PC-3 (cell line): Measurements from ENCODE around the gene CFP. TPM values are rescaled to one million over a fixed set of nuclear protein-coding genes. Genes with fewer than 3 reads are reported as not detected.

Experiments
- ATAC-seq: fragments of 200-7000 bp; cut with Tn5 transposase; 2 replicates; pipeline ENCODE4 v1.9.1; 2020; ENCODE audit warnings: mild to moderate bottlenecking, moderate library complexity
- BruUV-seq: library from RNA; stranded (reverse); fragments of 400-500 nt; replicated peaks from 2 replicates; lab custom pipeline; 2021; lab: Mats Ljungman, UMichigan
- CTCF ChIA-PET: fragments of 300-600 bp; sonication (Branson Sonifier 250); formaldehyde crosslinking; loops from one replicate; lab custom pipeline; 2022; ENCODE audit warnings: antibody characterized with exemption; lab: Charles Lee
- POLR2A ChIA-PET: fragments of 300-600 bp; sonication (Branson Sonifier 250); formaldehyde crosslinking; loops from one replicate; lab custom pipeline; 2022; ENCODE audit warnings: antibody characterized with exemption; ENCODE audit not compliant: unreplicated experiment; lab: Charles Lee
- DNase-seq: peaks from one replicate; pipeline ENCODE4 v3.0.0-alpha.2; 2015
- H2AFZ ChIP-seq: fragments of 300-600 bp; sonication (generic); 2 replicates; pipeline ENCODE4 v1.6.0; 2016; ENCODE audit warnings: antibody characterized with exemption, low read length
- H3F3A ChIP-seq: fragments of 300-600 bp; sonication (generic); one replicate; pipeline ENCODE4 v1.6.0; 2017; ENCODE audit warnings: antibody characterized with exemption, low read length, control low read depth, mild to moderate bottlenecking; ENCODE audit not compliant: unreplicated experiment
- H3K27ac ChIP-seq: fragments of 300-600 bp; sonication (generic); 2 replicates; pipeline ENCODE4 v1.5.1; 2016; ENCODE audit warnings: mild to moderate bottlenecking, low read length
- H3K27me3 ChIP-seq: fragments of 300-600 bp; sonication (generic); 2 replicates; pipeline ENCODE4 v1.6.1; 2016; ENCODE audit warnings: low read length, mixed read lengths
- H3K36me3 ChIP-seq: fragments of 300-600 bp; sonication (generic); 2 replicates; pipeline ENCODE4 v1.6.1; 2016; ENCODE audit warnings: low read depth, mixed run types, low read length, mixed read lengths
- H3K4me1 ChIP-seq: fragments of 300-600 bp; sonication (generic); 2 replicates; pipeline ENCODE4 v1.5.1; 2016; ENCODE audit warnings: low read length; ENCODE audit not compliant: insufficient read depth
- H3K4me2 ChIP-seq: fragments of 300-600 bp; sonication (generic); 2 replicates; pipeline ENCODE4 v1.6.0; 2016; ENCODE audit warnings: low read length
- H3K4me3 ChIP-seq: fragments of 300-600 bp; sonication (generic); 2 replicates; pipeline ENCODE4 v1.5.1; 2016; ENCODE audit warnings: mild to moderate bottlenecking, low read length, mixed read lengths
- H3K79me2 ChIP-seq: fragments of 300-600 bp; sonication (generic); 2 replicates; pipeline ENCODE4 v1.6.1; 2017; ENCODE audit warnings: low read length, mixed read lengths
- H3K9ac ChIP-seq: fragments of 300-600 bp; sonication (generic); 2 replicates; pipeline ENCODE4 v1.6.0; 2016; ENCODE audit warnings: mild to moderate bottlenecking, low read length
- H3K9me2 ChIP-seq: fragments of 300-600 bp; sonication (generic); replicated peaks from 2 replicates; pipeline ENCODE4 v1.6.1; 2016; ENCODE audit warnings: mixed run types, low read length, mixed read lengths
- H3K9me3 ChIP-seq: fragments of 300-600 bp; sonication (generic); 2 replicates; pipeline ENCODE4 v1.6.1; 2016; ENCODE audit warnings: low read length, mixed read lengths
- H4K20me1 ChIP-seq: fragments of 300-600 bp; sonication (generic); 2 replicates; pipeline ENCODE4 v1.6.1; 2016; ENCODE audit warnings: low read length, mixed read lengths
- EZH2 ChIP-seq: fragments of 300-600 bp; sonication (generic); IDR thresholded peaks from one replicate; pipeline ENCODE4 v1.6.1; 2017; ENCODE audit warnings: antibody characterized with exemption, mild to moderate bottlenecking, low read length; ENCODE audit not compliant: unreplicated experiment
- EZH2phosphoT487 ChIP-seq: fragments of 300-600 bp; sonication (generic); IDR thresholded peaks from 2 replicates; pipeline ENCODE4 v1.6.1; 2018; ENCODE audit warnings: mild to moderate bottlenecking, antibody characterized with exemption, low read length, borderline replicate concordance
- intact Hi-C: fragments of 100-400 bp; cut with micrococcal nuclease; formaldehyde crosslinking; loops from 2 replicates; pipeline ENCODE4 v1.9.0; 2023
- total RNA-seq: library from RNA; depleted of rRNA; stranded (reverse); fragments of >200 nt; gene quantifications from 2 replicates; pipeline ENCODE4 v1.2.3, GENCODE V29; 2014
- TF ChIP-seq, protein P1 (sequence below): fragments of 300-600 bp; sonication (generic); conservative IDR thresholded peaks from 2 replicates; pipeline ENCODE4 v1.5.1; 2017; ENCODE audit warnings: antibody characterized with exemption, low read depth, mild to moderate bottlenecking, low read length

Gene CFP
- total RNA-seq, 1 experiment from 2014 or later: 1.9 TPM

DNA sequence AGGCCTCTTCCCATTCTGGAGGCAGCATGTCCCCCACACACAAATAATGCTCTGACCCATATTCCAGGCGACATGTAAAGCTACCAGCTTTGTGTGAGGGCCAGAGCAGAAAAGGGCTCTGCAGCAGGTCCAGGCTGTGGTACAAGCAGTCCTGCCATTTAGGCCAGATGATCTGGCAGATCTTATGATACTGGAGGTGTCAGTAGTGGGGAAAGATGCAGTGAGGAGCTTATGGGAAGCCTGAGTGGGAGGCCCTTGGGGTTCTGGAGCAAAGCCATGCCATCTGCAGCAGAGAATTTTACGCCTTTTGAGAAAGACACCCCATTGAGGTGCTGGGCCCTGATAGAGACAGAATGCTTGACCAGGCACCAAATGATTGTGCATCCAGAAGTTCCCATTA is 17.8 kb downstream of the CFP start:
- no TSS peak for BruUV-seq
- Histone ChIP-seq H3K4me2 (no peak overlapping the region), H3K4me1 (no peaks in the 10 kb centered on the region), H4K20me1 (no peaks in the 10 kb centered on the region), H3K4me3 (no peak overlapping the region), H3K9me3 (no peaks in the 10 kb centered on the region), H3F3A (no peaks in the 10 kb centered on the region), H3K79me2 (no peaks in the 10 kb centered on the region), H3K27ac (no peak overlapping the region), H3K9me2 (no peaks in the 10 kb centered on the region), H3K36me3 (no peaks in the 10 kb centered on the region), H2AFZ (no peak overlapping the region), H3K27me3 (no peaks in the 10 kb centered on the region), H3K9ac (no peak overlapping the region)
- ATAC-seq (no peak), DNase-seq (no peak)
- TF ChIP-seq, protein P1, sequence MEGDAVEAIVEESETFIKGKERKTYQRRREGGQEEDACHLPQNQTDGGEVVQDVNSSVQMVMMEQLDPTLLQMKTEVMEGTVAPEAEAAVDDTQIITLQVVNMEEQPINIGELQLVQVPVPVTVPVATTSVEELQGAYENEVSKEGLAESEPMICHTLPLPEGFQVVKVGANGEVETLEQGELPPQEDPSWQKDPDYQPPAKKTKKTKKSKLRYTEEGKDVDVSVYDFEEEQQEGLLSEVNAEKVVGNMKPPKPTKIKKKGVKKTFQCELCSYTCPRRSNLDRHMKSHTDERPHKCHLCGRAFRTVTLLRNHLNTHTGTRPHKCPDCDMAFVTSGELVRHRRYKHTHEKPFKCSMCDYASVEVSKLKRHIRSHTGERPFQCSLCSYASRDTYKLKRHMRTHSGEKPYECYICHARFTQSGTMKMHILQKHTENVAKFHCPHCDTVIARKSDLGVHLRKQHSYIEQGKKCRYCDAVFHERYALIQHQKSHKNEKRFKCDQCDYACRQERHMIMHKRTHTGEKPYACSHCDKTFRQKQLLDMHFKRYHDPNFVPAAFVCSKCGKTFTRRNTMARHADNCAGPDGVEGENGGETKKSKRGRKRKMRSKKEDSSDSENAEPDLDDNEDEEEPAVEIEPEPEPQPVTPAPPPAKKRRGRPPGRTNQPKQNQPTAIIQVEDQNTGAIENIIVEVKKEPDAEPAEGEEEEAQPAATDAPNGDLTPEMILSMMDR: no peak
- TF ChIP-seq EZH2 (no peak), EZH2phosphoT487 (no peak)
- POLR2A ChIA-PET: no interaction called here
- CTCF ChIA-PET: no interaction called here
- intact Hi-C loops: no loop called here

DNA sequence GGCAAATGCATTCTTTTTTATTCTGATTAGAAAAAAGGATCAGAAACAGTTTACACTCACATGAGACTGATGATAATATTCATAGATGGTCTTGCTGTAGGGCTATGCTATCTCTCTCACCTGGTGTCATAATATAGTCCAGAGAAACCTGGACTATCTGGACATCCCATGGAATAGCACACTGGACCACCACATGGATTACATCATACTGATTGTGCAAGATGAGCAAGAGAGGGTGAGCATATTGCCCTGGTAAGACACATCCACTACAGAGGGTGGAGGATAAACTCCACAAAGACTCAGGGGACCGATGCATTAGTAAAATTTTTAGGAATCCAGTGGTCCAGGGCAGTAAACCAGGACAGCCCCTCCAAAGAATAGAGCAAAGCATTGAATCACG is 18.2 kb downstream of the CFP start:
- H3K9me2 ChIP-seq: no peaks in the 10 kb centered on the region
- no peaks in the 10 kb centered on the region for H3F3A ChIP-seq
- H3K4me2 ChIP-seq: no peak overlapping the region
- TF ChIP-seq EZH2 (no peak), EZH2phosphoT487 (no peak)
- TF ChIP-seq, protein P1: no peak
- no peaks in the 10 kb centered on the region for H3K79me2 ChIP-seq
- no peak overlapping the region for H3K27ac ChIP-seq
- no peaks in the 10 kb centered on the region for H4K20me1 ChIP-seq
- CTCF ChIA-PET: no interaction called here
- H3K27me3 ChIP-seq: no peaks in the 10 kb centered on the region
- no peaks in the 10 kb centered on the region for H3K4me1 ChIP-seq
- H3K9ac ChIP-seq: no peak overlapping the region
- no TSS peak for BruUV-seq
- H3K36me3 ChIP-seq: no peaks in the 10 kb centered on the region
- no peak overlapping the region for H2AFZ ChIP-seq
- intact Hi-C loops: no loop called here
- DNase-seq (no peak), ATAC-seq (no peak)
- POLR2A ChIA-PET: no interaction called here
- H3K4me3 ChIP-seq: no peak overlapping the region
- no peaks in the 10 kb centered on the region for H3K9me3 ChIP-seq

DNA sequence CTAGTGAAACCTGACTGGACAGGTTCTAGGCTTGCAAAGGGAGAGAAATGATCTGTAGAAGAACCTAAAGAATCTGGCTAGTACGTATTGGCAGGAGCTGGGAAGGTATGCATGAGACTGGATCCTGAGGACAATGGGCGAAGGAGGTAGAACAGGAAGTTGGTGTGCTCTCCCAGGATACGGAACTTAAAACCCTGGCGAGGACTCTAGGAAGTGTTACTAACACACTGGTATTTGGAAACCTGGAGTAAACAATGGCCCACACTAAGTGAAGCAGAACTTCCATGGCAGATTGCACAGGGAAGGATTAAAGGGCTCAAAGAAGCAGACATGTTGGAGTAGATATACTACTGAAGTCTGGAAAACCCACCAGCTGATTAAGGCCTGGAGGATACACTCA is 19.2 kb downstream of the CFP start:
- no peaks in the 10 kb centered on the region for H3K9me3 ChIP-seq
- POLR2A ChIA-PET: no interaction called here
- H3K36me3 ChIP-seq: no peaks in the 10 kb centered on the region
- H3K27ac ChIP-seq: no peak overlapping the region
- no peak overlapping the region for H3K9ac ChIP-seq
- H3K4me3 ChIP-seq: no peak overlapping the region
- no peaks in the 10 kb centered on the region for H3K4me1 ChIP-seq
- ATAC-seq (no peak), DNase-seq (no peak)
- H3K4me2 ChIP-seq: no peak overlapping the region
- H3F3A ChIP-seq: no peaks in the 10 kb centered on the region
- intact Hi-C loops: no loop called here
- H3K79me2 ChIP-seq: no peaks in the 10 kb centered on the region
- no peaks in the 10 kb centered on the region for H3K9me2 ChIP-seq
- no TSS peak for BruUV-seq
- no peaks in the 10 kb centered on the region for H4K20me1 ChIP-seq
- no peak overlapping the region for H2AFZ ChIP-seq
- CTCF ChIA-PET: no interaction called here
- TF ChIP-seq, protein P1: no peak
- TF ChIP-seq EZH2phosphoT487: no peak
- TF ChIP-seq EZH2: no peak
- H3K27me3 ChIP-seq: no peaks in the 10 kb centered on the region
